HEK293T (cell line): ENCODE measurements around the gene MIDN.

ENCODE experiments used
- CTBP1 ChIP-seq: fragments of 450-650 bp; IDR thresholded peaks from 2 replicates; pipeline ENCODE4 v1.6.1; 2016; ENCODE audit warnings: borderline replicate concordance
- FOXK2 ChIP-seq: fragments of 450-650 bp; IDR thresholded peaks from 2 replicates; pipeline ENCODE4 v1.6.1; 2016; ENCODE audit warnings: mild to moderate bottlenecking
- SP1 ChIP-seq: fragments of 450-650 bp; IDR thresholded peaks from 2 replicates; pipeline ENCODE4 v1.6.1; 2017
- SUZ12 ChIP-seq: fragments of 450-650 bp; IDR thresholded peaks from 2 replicates; pipeline ENCODE4 v1.6.1; 2016; ENCODE audit warnings: mild to moderate bottlenecking
- TARDBP ChIP-seq: fragments of 450-650 bp; IDR thresholded peaks from 2 replicates; pipeline ENCODE4 v1.6.1; 2016

GRCh38 chr19:1276628-1277022, 28.2 kb downstream of the MIDN start:
- TF ChIP-seq CTBP1 (no peak), SUZ12 (no peak), FOXK2 (no peak), TARDBP (no peak), SP1 (no peak)
